Liver (tissue), 9 donors: ENCODE measurements around the gene CBR1. TPM values are rescaled to one million over a fixed set of nuclear protein-coding genes. Genes with fewer than 3 reads are reported as not detected.

ENCODE experiments used
- DNase-seq: peaks from one replicate; pipeline ENCODE4 v3.0.0-alpha.2; 2017; ENCODE audit warnings: low spot score
- H3K27ac ChIP-seq, 2 donors: one replicate each; pipeline ENCODE4 v1.7.0; 2013; ENCODE audit warnings: inconsistent platforms in 2 of 2, low read length in 2 of 2, control low read depth in 1 of 2, low read depth in 1 of 2, mild to moderate bottlenecking in 1 of 2
- H3K27me3 ChIP-seq, 4 donors: one replicate each; pipeline versions ENCODE4 v1.6.1 to v1.7.0; 2013; ENCODE audit warnings: low read length in 3 of 4, inconsistent platforms in 1 of 4, mild to moderate bottlenecking in 1 of 4, moderate library complexity in 1 of 4; ENCODE audit not compliant: control insufficient read depth in 4 of 4, insufficient read depth in 4 of 4
- H3K36me3 ChIP-seq, 4 donors: one replicate each; pipeline versions ENCODE4 v1.6.1 to v1.7.0; 2013; ENCODE audit warnings: low read length in 3 of 4, mild to moderate bottlenecking in 3 of 4, low read depth in 1 of 4, moderate library complexity in 1 of 4; ENCODE audit not compliant: control insufficient read depth in 4 of 4, insufficient read depth in 3 of 4
- H3K4me1 ChIP-seq, 4 donors: one replicate each; pipeline versions ENCODE4 v1.6.1 to v1.7.0; 2013; ENCODE audit warnings: low read length in 3 of 4, mild to moderate bottlenecking in 3 of 4, moderate library complexity in 1 of 4; ENCODE audit not compliant: control insufficient read depth in 4 of 4, insufficient read depth in 4 of 4
- H3K4me3 ChIP-seq, 3 donors: one replicate each; pipeline versions ENCODE4 v1.6.1 to v1.7.0; 2013; ENCODE audit warnings: low read length in 3 of 3, control low read depth in 1 of 3, low read depth in 1 of 3, mild to moderate bottlenecking in 1 of 3
- H3K9ac ChIP-seq, 2 donors: one replicate each; pipeline ENCODE4 v1.7.0; 2013; ENCODE audit warnings: low read length in 2 of 2, mild to moderate bottlenecking in 2 of 2, moderate library complexity in 2 of 2, control low read depth in 1 of 2, low read depth in 1 of 2
- H3K9me3 ChIP-seq, 4 donors: one replicate each; pipeline versions ENCODE4 v1.6.1 to v1.7.0; 2013; ENCODE audit warnings: low read length in 3 of 4; ENCODE audit not compliant: control insufficient read depth in 4 of 4
- ATF3 ChIP-seq: IDR thresholded peaks from 2 replicates; pipeline ENCODE4 v1.6.1; 2016; ENCODE audit warnings: antibody characterized with exemption
- CTCF ChIP-seq: fragments of 150-350 bp; IDR thresholded peaks from 2 replicates; pipeline ENCODE4 v1.5.1; 2017; ENCODE audit warnings: improper control_type of control experiment, low read depth, low read length; ENCODE audit not compliant: missing input control
- EGR1 ChIP-seq, 2 donors: IDR thresholded peaks; 2 replicates each; pipeline ENCODE4 v1.6.1; 2016 to 2018; ENCODE audit warnings: antibody characterized with exemption in 2 of 2, low read depth in 2 of 2
- FOXA1 ChIP-seq: IDR thresholded peaks from 2 replicates; pipeline ENCODE4 v1.6.1; 2016; ENCODE audit warnings: antibody characterized with exemption
- FOXA2 ChIP-seq: IDR thresholded peaks from 2 replicates; pipeline ENCODE4 v1.6.1; 2016; ENCODE audit warnings: antibody characterized with exemption
- GABPA ChIP-seq, 2 donors: IDR thresholded peaks in 1 of 2; conservative IDR thresholded peaks in 1 of 2; 2 replicates each; pipeline ENCODE4 v1.6.1; 2016; ENCODE audit warnings: antibody characterized with exemption in 2 of 2, mild to moderate bottlenecking in 1 of 2, moderate library complexity in 1 of 2
- HNF4A ChIP-seq, 2 donors: conservative IDR thresholded peaks; 2 replicates each; pipeline ENCODE4 v1.6.1; 2016; ENCODE audit warnings: antibody characterized with exemption in 2 of 2, mild to moderate bottlenecking in 2 of 2
- HNF4G ChIP-seq: IDR thresholded peaks from 2 replicates; pipeline ENCODE4 v1.6.1; 2016; ENCODE audit warnings: antibody characterized with exemption
- JUND ChIP-seq, 2 donors: IDR thresholded peaks; 2 replicates each; pipeline ENCODE4 v1.6.1; 2016; ENCODE audit warnings: antibody characterized with exemption in 2 of 2
- MAX ChIP-seq: IDR thresholded peaks from 2 replicates; pipeline ENCODE4 v1.6.1; 2016; ENCODE audit warnings: antibody characterized with exemption
- NR2F2 ChIP-seq: IDR thresholded peaks from 2 replicates; pipeline ENCODE4 v1.6.1; 2016; ENCODE audit warnings: antibody characterized with exemption
- RAD21 ChIP-seq, 2 donors: IDR thresholded peaks; 2 replicates each; pipeline ENCODE4 v1.6.1; 2016; ENCODE audit warnings: antibody characterized with exemption in 2 of 2, mild to moderate bottlenecking in 2 of 2
- RXRA ChIP-seq, 2 donors: IDR thresholded peaks; 2 replicates each; pipeline ENCODE4 v1.6.1; 2017 to 2018; ENCODE audit warnings: antibody characterized with exemption in 2 of 2, mild to moderate bottlenecking in 1 of 2
- SP1 ChIP-seq: IDR thresholded peaks from 2 replicates; pipeline ENCODE4 v1.6.1; 2018; ENCODE audit warnings: antibody characterized with exemption, mild to moderate bottlenecking
- YY1 ChIP-seq: IDR thresholded peaks from 2 replicates; pipeline ENCODE4 v1.6.1; 2016; ENCODE audit warnings: antibody characterized with exemption, mild to moderate bottlenecking
- WGBS: extraction: QIAGEN DNeasy Blood & Tissue Kit; methylation state at CpG from one replicate; pipeline ENCODE4 v1.1.7; 2013; 5-methylcytosine and 5-hydroxymethylcytosine counted together
- polyA plus RNA-seq, 2 donors: library from polyadenylated mRNA; stranded (reverse) in 1 of 2; unstranded in 1 of 2; fragments of 200-250 nt in 1 of 2; fragments of >200 nt in 1 of 2; fragmentation: Nextera tagmentation in 1 of 2; extraction: Ambion mirVana in 1 of 2; gene quantifications; one replicate each; pipeline versions ENCODE4 v1.2.1 to v1.2.3, GENCODE V29; 2013 to 2015
- total RNA-seq, 2 donors: library from RNA; depleted of rRNA; stranded (reverse); fragments of >200 nt; gene quantifications; one replicate each; pipeline ENCODE4 v1.2.3, GENCODE V29; 2014
- TF ChIP-seq, protein P1 (sequence below): IDR thresholded peaks from 2 replicates; pipeline ENCODE4 v1.6.1; 2016; ENCODE audit warnings: antibody characterized with exemption, mild to moderate bottlenecking
- donor health status: healthy.
- donor health status: healthy.
- donor health status: healthy.
- donor health status: healthy.
- donor health status: healthy.

CBR1 gene
- total and polyA plus RNA-seq, 4 donors: 94.2 to 218 (median 178) TPM

- H3K4me1 ChIP-seq: no peaks in the 10 kb centered on the region
- WGBS: 96% methylated on average over 7 of the region's 7 CpGs
- no peak overlapping the region for H3K4me3 ChIP-seq
- no peak overlapping the region for H3K9ac ChIP-seq
- H3K27me3 ChIP-seq: no peaks in the 10 kb centered on the region
- TF ChIP-seq NR2F2: no peak
- TF ChIP-seq GABPA (IDR thresholded peaks at IDR 0.05 in 1 of 2, conservative IDR thresholded peaks at IDR 0.05 in 1 of 2): no peak
- TF ChIP-seq ATF3: no peak
- no peak for TF ChIP-seq CTCF
- TF ChIP-seq, protein P1, sequence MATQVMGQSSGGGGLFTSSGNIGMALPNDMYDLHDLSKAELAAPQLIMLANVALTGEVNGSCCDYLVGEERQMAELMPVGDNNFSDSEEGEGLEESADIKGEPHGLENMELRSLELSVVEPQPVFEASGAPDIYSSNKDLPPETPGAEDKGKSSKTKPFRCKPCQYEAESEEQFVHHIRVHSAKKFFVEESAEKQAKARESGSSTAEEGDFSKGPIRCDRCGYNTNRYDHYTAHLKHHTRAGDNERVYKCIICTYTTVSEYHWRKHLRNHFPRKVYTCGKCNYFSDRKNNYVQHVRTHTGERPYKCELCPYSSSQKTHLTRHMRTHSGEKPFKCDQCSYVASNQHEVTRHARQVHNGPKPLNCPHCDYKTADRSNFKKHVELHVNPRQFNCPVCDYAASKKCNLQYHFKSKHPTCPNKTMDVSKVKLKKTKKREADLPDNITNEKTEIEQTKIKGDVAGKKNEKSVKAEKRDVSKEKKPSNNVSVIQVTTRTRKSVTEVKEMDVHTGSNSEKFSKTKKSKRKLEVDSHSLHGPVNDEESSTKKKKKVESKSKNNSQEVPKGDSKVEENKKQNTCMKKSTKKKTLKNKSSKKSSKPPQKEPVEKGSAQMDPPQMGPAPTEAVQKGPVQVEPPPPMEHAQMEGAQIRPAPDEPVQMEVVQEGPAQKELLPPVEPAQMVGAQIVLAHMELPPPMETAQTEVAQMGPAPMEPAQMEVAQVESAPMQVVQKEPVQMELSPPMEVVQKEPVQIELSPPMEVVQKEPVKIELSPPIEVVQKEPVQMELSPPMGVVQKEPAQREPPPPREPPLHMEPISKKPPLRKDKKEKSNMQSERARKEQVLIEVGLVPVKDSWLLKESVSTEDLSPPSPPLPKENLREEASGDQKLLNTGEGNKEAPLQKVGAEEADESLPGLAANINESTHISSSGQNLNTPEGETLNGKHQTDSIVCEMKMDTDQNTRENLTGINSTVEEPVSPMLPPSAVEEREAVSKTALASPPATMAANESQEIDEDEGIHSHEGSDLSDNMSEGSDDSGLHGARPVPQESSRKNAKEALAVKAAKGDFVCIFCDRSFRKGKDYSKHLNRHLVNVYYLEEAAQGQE: no peak
- no peak for TF ChIP-seq FOXA2
- TF ChIP-seq HNF4A (conservative IDR thresholded peaks at IDR 0.05): no peak
- no peak for TF ChIP-seq EGR1 (IDR thresholded peaks at IDR 0.05; ENCODE audit: low read depth in 2 of 2)
- TF ChIP-seq RXRA (IDR thresholded peaks at IDR 0.05): no peak
- no peak for TF ChIP-seq SP1
- TF ChIP-seq RAD21 (IDR thresholded peaks at IDR 0.05): no peak
- no peak for TF ChIP-seq FOXA1
- TF ChIP-seq MAX: no peak
- no peak for TF ChIP-seq YY1
- TF ChIP-seq JUND (IDR thresholded peaks at IDR 0.05): no peak
- H3K36me3 ChIP-seq: peaks cover 4 to 70% (median 45%) of the 10 kb centered on the region in 4 donors
- no peak overlapping the region for H3K27ac ChIP-seq
- no peak for DNase-seq
- H3K9me3 ChIP-seq: no peaks in the 10 kb centered on the region
Measured at GRCh38 chr21:36048357-36048756, 21.5 kb upstream of the CBR1 start.

- H3K27me3 ChIP-seq: no peaks in the 10 kb centered on the region
- H3K9me3 ChIP-seq: no peaks in the 10 kb centered on the region
- peaks cover 9 to 62% (median 46%) of the 10 kb centered on the region in 4 donors for H3K36me3 ChIP-seq
- H3K27ac ChIP-seq: no peak overlapping the region
- no peak overlapping the region for H3K9ac ChIP-seq
- DNase-seq: no peak
- H3K4me1 ChIP-seq: no peaks in the 10 kb centered on the region
- H3K4me3 ChIP-seq: no peak overlapping the region
- 86% methylated on average over 10 of the region's 10 CpGs for WGBS
- no peak for TF ChIP-seq HNF4A (conservative IDR thresholded peaks at IDR 0.05)
- no peak for TF ChIP-seq SP1
- no peak for TF ChIP-seq HNF4G
- TF ChIP-seq EGR1 (IDR thresholded peaks at IDR 0.05; ENCODE audit: low read depth in 2 of 2): no peak
- TF ChIP-seq MAX: no peak
- TF ChIP-seq JUND (IDR thresholded peaks at IDR 0.05): no peak
- no peak for TF ChIP-seq ATF3
- no peak for TF ChIP-seq NR2F2
- no peak for TF ChIP-seq YY1
- no peak for TF ChIP-seq CTCF
- no peak for TF ChIP-seq GABPA (IDR thresholded peaks at IDR 0.05 in 1 of 2, conservative IDR thresholded peaks at IDR 0.05 in 1 of 2)
- no peak for TF ChIP-seq RAD21 (IDR thresholded peaks at IDR 0.05)
- TF ChIP-seq FOXA2: no peak
- no peak for TF ChIP-seq FOXA1
- TF ChIP-seq RXRA (IDR thresholded peaks at IDR 0.05): no peak
- TF ChIP-seq, protein P1: no peak
Measured at GRCh38 chr21:36052860-36053714, 16.7 kb upstream of the CBR1 start.
